HEK293 (cell line): Measurements from ENCODE around the gene HOXB4.
A peak's percentile ranks its signal among the peaks of the same experiment; 100 is the strongest.

Source experiments
- GLI4 ChIP-seq: fragments of 450-650 bp; formaldehyde crosslinking; IDR thresholded peaks from 2 replicates; pipeline ENCODE4 v1.5.1; 2016; ENCODE audit warnings: missing biosample characterization, missing genetic modification characterization
- GLIS1 ChIP-seq: fragments of 450-650 bp; formaldehyde crosslinking; IDR thresholded peaks from 2 replicates; pipeline ENCODE4 v1.5.1; 2016; ENCODE audit warnings: missing biosample characterization, missing genetic modification characterization
- IKZF3 ChIP-seq: fragments of 450-650 bp; IDR thresholded peaks from 2 replicates; pipeline ENCODE4 v1.5.0; 2018; ENCODE audit warnings: missing biosample characterization, mild to moderate bottlenecking, missing genetic modification characterization, moderate library complexity
- PATZ1 ChIP-seq: fragments of 450-650 bp; formaldehyde crosslinking; IDR thresholded peaks from 2 replicates; pipeline ENCODE4 v1.5.1; 2016; ENCODE audit warnings: missing biosample characterization, missing genetic modification characterization
- REST ChIP-seq: fragments of 450-650 bp; formaldehyde crosslinking; IDR thresholded peaks from 2 replicates; pipeline ENCODE4 v1.5.1; 2016; ENCODE audit warnings: missing biosample characterization, missing genetic modification characterization
- ZFHX2 ChIP-seq: fragments of 450-650 bp; formaldehyde crosslinking; conservative IDR thresholded peaks from 2 replicates; pipeline ENCODE4 v1.5.1; 2016; ENCODE audit warnings: missing biosample characterization, missing genetic modification characterization
- ZFP3 ChIP-seq: fragments of 450-650 bp; formaldehyde crosslinking; IDR thresholded peaks from 2 replicates; pipeline ENCODE4 v1.5.1; 2016; ENCODE audit warnings: low read depth, missing biosample characterization, missing genetic modification characterization
- ZNF133 ChIP-seq: fragments of 450-650 bp; formaldehyde crosslinking; IDR thresholded peaks from 2 replicates; pipeline ENCODE4 v1.5.1; 2016; ENCODE audit warnings: missing biosample characterization, missing genetic modification characterization
- ZNF140 ChIP-seq: fragments of 450-650 bp; formaldehyde crosslinking; IDR thresholded peaks from 2 replicates; pipeline ENCODE4 v1.5.1; 2016; ENCODE audit warnings: missing biosample characterization, missing genetic modification characterization
- ZNF169 ChIP-seq: fragments of 450-650 bp; formaldehyde crosslinking; IDR thresholded peaks from 2 replicates; pipeline ENCODE4 v1.5.1; 2016; ENCODE audit warnings: missing biosample characterization, missing genetic modification characterization
- ZNF221 ChIP-seq: fragments of 450-650 bp; formaldehyde crosslinking; IDR thresholded peaks from 2 replicates; pipeline ENCODE4 v1.5.1; 2017; ENCODE audit warnings: missing biosample characterization, missing genetic modification characterization, borderline replicate concordance
- ZNF548 ChIP-seq: fragments of 450-650 bp; formaldehyde crosslinking; IDR thresholded peaks from 2 replicates; pipeline ENCODE4 v1.5.1; 2016; ENCODE audit warnings: missing biosample characterization, missing genetic modification characterization
- ZNF555 ChIP-seq: fragments of 450-650 bp; formaldehyde crosslinking; conservative IDR thresholded peaks from 2 replicates; pipeline ENCODE4 v1.5.1; 2017; ENCODE audit warnings: missing biosample characterization, mild to moderate bottlenecking, missing genetic modification characterization, inconsistent platforms
- ZNF560 ChIP-seq: fragments of 450-650 bp; formaldehyde crosslinking; IDR thresholded peaks from 2 replicates; pipeline ENCODE4 v1.5.1; 2017; ENCODE audit warnings: missing biosample characterization, missing genetic modification characterization, borderline replicate concordance
- ZNF571 ChIP-seq: fragments of 450-650 bp; formaldehyde crosslinking; IDR thresholded peaks from 2 replicates; pipeline ENCODE4 v1.5.0; 2017; ENCODE audit warnings: missing biosample characterization, missing genetic modification characterization
- ZNF600 ChIP-seq: fragments of 450-650 bp; formaldehyde crosslinking; IDR thresholded peaks from 2 replicates; pipeline ENCODE4 v1.5.1; 2016; ENCODE audit warnings: missing biosample characterization, missing genetic modification characterization
- ZNF639 ChIP-seq: fragments of 450-650 bp; formaldehyde crosslinking; IDR thresholded peaks from 2 replicates; pipeline ENCODE4 v1.5.1; 2016; ENCODE audit warnings: missing biosample characterization, missing genetic modification characterization
- ZNF768 ChIP-seq: fragments of 450-650 bp; formaldehyde crosslinking; IDR thresholded peaks from 2 replicates; pipeline ENCODE4 v1.5.1; 2018; ENCODE audit warnings: missing biosample characterization, mild to moderate bottlenecking, missing genetic modification characterization
- ZSCAN23 ChIP-seq: fragments of 450-650 bp; formaldehyde crosslinking; IDR thresholded peaks from 2 replicates; pipeline ENCODE4 v1.5.1; 2016; ENCODE audit warnings: missing biosample characterization, missing genetic modification characterization
- TF ChIP-seq, protein P1 (sequence below): fragments of 450-650 bp; formaldehyde crosslinking; IDR thresholded peaks from 2 replicates; pipeline ENCODE4 v1.5.1; 2016; ENCODE audit warnings: missing biosample characterization, missing genetic modification characterization
- TF ChIP-seq, protein P2 (sequence below): fragments of 450-650 bp; formaldehyde crosslinking; IDR thresholded peaks from 2 replicates; pipeline ENCODE4 v1.5.1; 2016; ENCODE audit warnings: missing biosample characterization, missing genetic modification characterization
- TF ChIP-seq, protein P3 (sequence below): fragments of 450-650 bp; formaldehyde crosslinking; IDR thresholded peaks from 2 replicates; pipeline ENCODE4 v1.5.1; 2016; ENCODE audit warnings: missing biosample characterization, missing genetic modification characterization
- TF ChIP-seq, protein P4 (sequence below): fragments of 450-650 bp; formaldehyde crosslinking; IDR thresholded peaks from 2 replicates; pipeline ENCODE4 v1.5.1; 2017; ENCODE audit warnings: missing biosample characterization, missing genetic modification characterization

Gene HOXB4

GRCh38 chr17:48561884-48562810, 16.0 kb downstream of the HOXB4 start (continued):
- no peak; the same call in 1 of the 2 replicates for TF ChIP-seq ZNF600
- no peak for TF ChIP-seq ZNF169 (tag by site-specific recombination)
- no peak for TF ChIP-seq ZNF560 (tag by site-specific recombination)
- peak; percentile 91 for TF ChIP-seq GLIS1 (tag by site-specific recombination)
- peak; percentile 83 for TF ChIP-seq PATZ1 (tag by site-specific recombination)
- TF ChIP-seq ZNF221: no peak
- TF ChIP-seq ZNF548: no peak
- no peak for TF ChIP-seq ZNF133 (tag by site-specific recombination)
- TF ChIP-seq, protein P1, sequence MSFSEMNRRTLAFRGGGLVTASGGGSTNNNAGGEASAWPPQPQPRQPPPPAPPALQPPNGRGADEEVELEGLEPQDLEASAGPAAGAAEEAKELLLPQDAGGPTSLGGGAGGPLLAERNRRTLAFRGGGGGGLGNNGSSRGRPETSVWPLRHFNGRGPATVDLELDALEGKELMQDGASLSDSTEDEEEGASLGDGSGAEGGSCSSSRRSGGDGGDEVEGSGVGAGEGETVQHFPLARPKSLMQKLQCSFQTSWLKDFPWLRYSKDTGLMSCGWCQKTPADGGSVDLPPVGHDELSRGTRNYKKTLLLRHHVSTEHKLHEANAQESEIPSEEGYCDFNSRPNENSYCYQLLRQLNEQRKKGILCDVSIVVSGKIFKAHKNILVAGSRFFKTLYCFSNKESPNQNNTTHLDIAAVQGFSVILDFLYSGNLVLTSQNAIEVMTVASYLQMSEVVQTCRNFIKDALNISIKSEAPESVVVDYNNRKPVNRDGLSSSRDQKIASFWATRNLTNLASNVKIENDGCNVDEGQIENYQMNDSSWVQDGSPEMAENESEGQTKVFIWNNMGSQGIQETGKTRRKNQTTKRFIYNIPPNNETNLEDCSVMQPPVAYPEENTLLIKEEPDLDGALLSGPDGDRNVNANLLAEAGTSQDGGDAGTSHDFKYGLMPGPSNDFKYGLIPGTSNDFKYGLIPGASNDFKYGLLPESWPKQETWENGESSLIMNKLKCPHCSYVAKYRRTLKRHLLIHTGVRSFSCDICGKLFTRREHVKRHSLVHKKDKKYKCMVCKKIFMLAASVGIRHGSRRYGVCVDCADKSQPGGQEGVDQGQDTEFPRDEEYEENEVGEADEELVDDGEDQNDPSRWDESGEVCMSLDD (tag by site-specific recombination): no peak
- no peak for TF ChIP-seq GLI4 (tag by site-specific recombination)
- TF ChIP-seq ZSCAN23 (tag by site-specific recombination): no peak
- no peak for TF ChIP-seq ZFP3 (tag by site-specific recombination)
- peak; percentile 67; the same call in 1 of the 2 replicates for TF ChIP-seq IKZF3 (tag by site-specific recombination)
- TF ChIP-seq, protein P2, sequence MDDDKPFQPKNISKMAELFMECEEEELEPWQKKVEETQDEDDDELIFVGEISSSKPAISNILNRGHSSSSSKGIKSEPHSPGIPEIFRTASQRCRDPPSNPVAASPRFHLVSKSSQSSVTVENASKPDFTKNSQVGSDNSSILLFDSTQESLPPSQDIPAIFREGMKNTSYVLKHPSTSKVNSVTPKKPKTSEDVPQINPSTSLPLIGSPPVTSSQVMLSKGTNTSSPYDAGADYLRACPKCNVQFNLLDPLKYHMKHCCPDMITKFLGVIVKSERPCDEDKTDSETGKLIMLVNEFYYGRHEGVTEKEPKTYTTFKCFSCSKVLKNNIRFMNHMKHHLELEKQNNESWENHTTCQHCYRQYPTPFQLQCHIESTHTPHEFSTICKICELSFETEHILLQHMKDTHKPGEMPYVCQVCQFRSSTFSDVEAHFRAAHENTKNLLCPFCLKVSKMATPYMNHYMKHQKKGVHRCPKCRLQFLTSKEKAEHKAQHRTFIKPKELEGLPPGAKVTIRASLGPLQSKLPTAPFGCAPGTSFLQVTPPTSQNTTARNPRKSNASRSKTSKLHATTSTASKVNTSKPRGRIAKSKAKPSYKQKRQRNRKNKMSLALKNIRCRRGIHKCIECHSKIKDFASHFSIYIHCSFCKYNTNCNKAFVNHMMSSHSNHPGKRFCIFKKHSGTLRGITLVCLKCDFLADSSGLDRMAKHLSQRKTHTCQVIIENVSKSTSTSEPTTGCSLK (tag by site-specific recombination): no peak
- no peak for TF ChIP-seq ZNF555
- TF ChIP-seq, protein P3, sequence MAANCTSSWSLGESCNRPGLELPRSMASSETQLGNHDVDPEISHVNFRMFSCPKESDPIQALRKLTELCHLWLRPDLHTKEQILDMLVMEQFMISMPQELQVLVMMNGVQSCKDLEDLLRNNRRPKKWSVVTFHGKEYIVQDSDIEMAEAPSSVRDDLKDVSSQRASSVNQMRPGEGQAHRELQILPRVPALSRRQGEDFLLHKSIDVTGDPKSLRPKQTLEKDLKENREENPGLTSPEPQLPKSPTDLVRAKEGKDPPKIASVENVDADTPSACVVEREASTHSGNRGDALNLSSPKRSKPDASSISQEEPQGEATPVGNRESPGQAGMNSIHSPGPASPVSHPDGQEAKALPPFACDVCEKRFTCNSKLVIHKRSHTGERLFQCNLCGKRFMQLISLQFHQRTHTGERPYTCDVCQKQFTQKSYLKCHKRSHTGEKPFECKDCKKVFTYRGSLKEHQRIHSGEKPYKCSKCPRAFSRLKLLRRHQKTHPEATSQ (tag by site-specific recombination): no peak
- TF ChIP-seq REST (tag by site-specific recombination): no peak
- TF ChIP-seq ZNF768: no peak
- TF ChIP-seq ZFHX2 (tag by site-specific recombination): no peak; the same call in none of the 2 replicates
- TF ChIP-seq ZNF140 (tag by site-specific recombination): no peak
- TF ChIP-seq ZNF639 (tag by site-specific recombination): no peak
- TF ChIP-seq, protein P4, sequence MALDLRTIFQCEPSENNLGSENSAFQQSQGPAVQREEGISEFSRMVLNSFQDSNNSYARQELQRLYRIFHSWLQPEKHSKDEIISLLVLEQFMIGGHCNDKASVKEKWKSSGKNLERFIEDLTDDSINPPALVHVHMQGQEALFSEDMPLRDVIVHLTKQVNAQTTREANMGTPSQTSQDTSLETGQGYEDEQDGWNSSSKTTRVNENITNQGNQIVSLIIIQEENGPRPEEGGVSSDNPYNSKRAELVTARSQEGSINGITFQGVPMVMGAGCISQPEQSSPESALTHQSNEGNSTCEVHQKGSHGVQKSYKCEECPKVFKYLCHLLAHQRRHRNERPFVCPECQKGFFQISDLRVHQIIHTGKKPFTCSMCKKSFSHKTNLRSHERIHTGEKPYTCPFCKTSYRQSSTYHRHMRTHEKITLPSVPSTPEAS (tag by site-specific recombination): peak; percentile 54
- TF ChIP-seq ZNF571 (tag by site-specific recombination): no peak
